Esophagus muscularis mucosa (tissue), 4 donors: ENCODE measurements around the gene MAD1L1. TPM values are rescaled to one million over a fixed set of nuclear protein-coding genes. Genes with fewer than 3 reads are reported as not detected.

Source experiments
- DNase-seq: peaks from one replicate; pipeline ENCODE4 v3.0.0-alpha.2; 2017; ENCODE audit errors: extremely low spot score
- H3K27ac ChIP-seq, 4 donors: fragments of 200-600 bp; sonication (generic); replicated peaks in 1 of 4; 1 replicate in 3 of 4; 2 replicates in 1 of 4; pipeline ENCODE4 v1.5.1; 2016 to 2019; ENCODE audit warnings: mild to moderate bottlenecking in 1 of 4
- H3K27me3 ChIP-seq, 4 donors: fragments of 200-600 bp; sonication (generic); one replicate each; pipeline versions ENCODE4 v1.5.1 to v1.6.0; 2016 to 2019
- H3K36me3 ChIP-seq, 4 donors: fragments of 200-600 bp; sonication (generic); one replicate each; pipeline ENCODE4 v1.5.1; 2016 to 2019
- H3K4me1 ChIP-seq, 4 donors: fragments of 200-600 bp; sonication (generic); one replicate each; pipeline ENCODE4 v1.5.1; 2016 to 2019
- H3K4me3 ChIP-seq, 4 donors: fragments of 200-600 bp; sonication (generic); 1 replicate in 2 of 4; 2 replicates in 2 of 4; pipeline ENCODE4 v1.5.1; 2016 to 2019; ENCODE audit warnings: mild to moderate bottlenecking in 4 of 4, moderate library complexity in 1 of 4
- H3K9me3 ChIP-seq, 4 donors: fragments of 200-600 bp; sonication (generic); 1 replicate in 3 of 4; 2 replicates in 1 of 4; pipeline ENCODE4 v1.5.1; 2016 to 2019
- CTCF ChIP-seq, 3 experiments: fragments of 200-600 bp in 2 of 3; fragments of 450-650 bp in 1 of 3; sonication (generic) in 2 of 3; IDR thresholded peaks; one replicate each; pipeline ENCODE4 v1.5.1; 2017 to 2019; ENCODE audit warnings: antibody characterized with exemption in 3 of 3, mild to moderate bottlenecking in 2 of 3, moderate library complexity in 1 of 3
- EP300 ChIP-seq: sonication (generic); formaldehyde crosslinking; IDR thresholded peaks from one replicate; pipeline ENCODE4 v1.6.1; 2017; ENCODE audit warnings: antibody characterized with exemption
- POLR2A ChIP-seq: fragments of 450-650 bp; IDR thresholded peaks from one replicate; pipeline ENCODE4 v1.6.1; 2017; ENCODE audit warnings: antibody characterized with exemption, moderate library complexity, mild to moderate bottlenecking, low read depth
- POLR2AphosphoS5 ChIP-seq, 2 donors: sonication (generic); formaldehyde crosslinking; IDR thresholded peaks; one replicate each; pipeline ENCODE4 v1.6.1; 2017; ENCODE audit warnings: antibody characterized with exemption in 2 of 2
- WGBS: methylation state at CpG from one replicate; pipeline ENCODE4 v1.1.5; 2018; 5-methylcytosine and 5-hydroxymethylcytosine counted together
- intact Hi-C: fragments of 100-400 bp; cut with DNase I; formaldehyde crosslinking; loops from one replicate; pipeline ENCODE4 v1.15.1; 2023
- total RNA-seq, 4 donors: library from RNA; depleted of rRNA; stranded (reverse); fragments of >200 nt; gene quantifications; one replicate each; pipeline versions ENCODE4 v1.1.0 to v1.2.1, GENCODE V29; 2016

The MAD1L1 gene
- total RNA-seq, 4 donors from 2014 or later = 22.2 to 33.1 (median 29.5) TPM

- Histone ChIP-seq H3K4me3 (no peak overlapping the region), H3K9me3 (no peaks in the 10 kb centered on the region), H3K36me3 (no peaks in the 10 kb centered on the region), H3K27me3 (no peaks in the 10 kb centered on the region), H3K27ac (no peak overlapping the region), H3K4me1 (no peaks in the 10 kb centered on the region)
- 92% methylated on average over 22 of the region's 27 CpGs for WGBS
- no peak for DNase-seq
- TF ChIP-seq POLR2A (no peak), POLR2AphosphoS5 (IDR thresholded peaks at IDR 0.05) (no peak), CTCF (IDR thresholded peaks at IDR 0.05) (no peak), EP300 (no peak)
- intact Hi-C loops = no loop called here
Observed at GRCh38 chr7:1857487-1858421, 375.0 kb downstream of the MAD1L1 start.

- Histone ChIP-seq H3K27me3 (no peaks in the 10 kb centered on the region), H3K4me1 (no peaks in the 10 kb centered on the region), H3K36me3 (no peaks in the 10 kb centered on the region), H3K9me3 (no peaks in the 10 kb centered on the region), H3K4me3 (no peak overlapping the region), H3K27ac (no peak overlapping the region)
- DNase-seq = no peak
- TF ChIP-seq EP300 = no peak
- TF ChIP-seq POLR2A = no peak
- TF ChIP-seq CTCF (IDR thresholded peaks at IDR 0.05) = no peak
- TF ChIP-seq POLR2AphosphoS5 (IDR thresholded peaks at IDR 0.05) = no peak
- WGBS = 93% methylated on average over 13 of the region's 24 CpGs
- intact Hi-C loops = no loop called here
Observed at GRCh38 chr7:1856888-1857441, 375.8 kb downstream of the MAD1L1 start.

GRCh38 chr7:1856161-1856887, 376.4 kb downstream of the MAD1L1 start:
- intact Hi-C loops = no loop called here
- H3K9me3 ChIP-seq = no peaks in the 10 kb centered on the region
- no peaks in the 10 kb centered on the region for H3K4me1 ChIP-seq
- DNase-seq = no peak
- H3K4me3 ChIP-seq = no peak overlapping the region
- 85% methylated on average over 42 of the region's 45 CpGs for WGBS
- no peaks in the 10 kb centered on the region for H3K27me3 ChIP-seq
- H3K27ac ChIP-seq = no peak overlapping the region
- H3K36me3 ChIP-seq = no peaks in the 10 kb centered on the region
- TF ChIP-seq POLR2A (no peak), POLR2AphosphoS5 (IDR thresholded peaks at IDR 0.05) (no peak), CTCF (IDR thresholded peaks at IDR 0.05) (no peak), EP300 (no peak)

GRCh38 chr7:1855725-1856160, 377.0 kb downstream of the MAD1L1 start:
- no peak overlapping the region for H3K4me3 ChIP-seq
- no peak for TF ChIP-seq POLR2AphosphoS5 (IDR thresholded peaks at IDR 0.05)
- no peak for TF ChIP-seq EP300
- TF ChIP-seq CTCF (IDR thresholded peaks at IDR 0.05) = no peak
- no peaks in the 10 kb centered on the region for H3K9me3 ChIP-seq
- no peaks in the 10 kb centered on the region for H3K27me3 ChIP-seq
- WGBS = 85% methylated on average over 14 of the region's 14 CpGs
- no peaks in the 10 kb centered on the region for H3K4me1 ChIP-seq
- intact Hi-C loops = no loop called here
- no peak for DNase-seq
- H3K27ac ChIP-seq = no peak overlapping the region
- H3K36me3 ChIP-seq = no peaks in the 10 kb centered on the region
